Endothelial cell (in vitro differentiated cells): ENCODE measurements around the gene MLPH. TPM values are rescaled to one million over a fixed set of nuclear protein-coding genes. Genes with fewer than 3 reads are reported as not detected.

Experiments used
- DNase-seq: peaks from one replicate; pipeline ENCODE4 v3.0.0; 2021; ENCODE audit warnings: low spot score
- H3K27ac Mint-ChIP-seq: one replicate; pipeline ENCODE4 v1.8.0; 2021; ENCODE audit warnings: mixed read lengths, inconsistent platforms; ENCODE audit not compliant: unreplicated experiment
- H3K27me3 Mint-ChIP-seq: one replicate; pipeline ENCODE4 v1.8.0; 2021; ENCODE audit warnings: mild to moderate bottlenecking, moderate library complexity, mixed read lengths, inconsistent platforms; ENCODE audit not compliant: unreplicated experiment
- H3K36me3 Mint-ChIP-seq: one replicate; pipeline ENCODE4 v1.8.0; 2021; ENCODE audit warnings: mild to moderate bottlenecking, low read depth, mixed read lengths, inconsistent platforms; ENCODE audit not compliant: unreplicated experiment
- H3K4me1 Mint-ChIP-seq: one replicate; pipeline ENCODE4 v1.8.0; 2021; ENCODE audit warnings: mild to moderate bottlenecking, mixed read lengths, inconsistent platforms; ENCODE audit not compliant: unreplicated experiment
- H3K4me3 Mint-ChIP-seq: one replicate; pipeline ENCODE4 v1.8.0; 2021; ENCODE audit warnings: mild to moderate bottlenecking, mixed read lengths, inconsistent platforms; ENCODE audit not compliant: unreplicated experiment
- H3K9me3 Mint-ChIP-seq: one replicate; pipeline ENCODE4 v1.8.0; 2021; ENCODE audit warnings: mixed read lengths, inconsistent platforms; ENCODE audit not compliant: unreplicated experiment
- total RNA-seq: library from RNA; stranded (reverse); fragmentation: NEBNext Ultra II Directional; extraction: Animal tissue kit (Norgen Biotek cat#: 25700); gene quantifications from one replicate; pipeline ENCODE4 v1.2.1, GENCODE V29; 2021; ENCODE audit not compliant: unreplicated experiment
- TF ChIP-seq, protein P1 (sequence below): fragments of 200-600 bp; sonication (generic); IDR thresholded peaks from one replicate; pipeline ENCODE4 v1.5.0; 2021; ENCODE audit warnings: antibody characterized with exemption; ENCODE audit not compliant: unreplicated experiment

MLPH gene
- total RNA-seq, 1 donor from 2014 or later, result 0.36 TPM

GRCh38 chr2:237596520-237597195 is 109.6 kb downstream of the MLPH start:
- Mint-ChIP-seq H3K4me1 (peaks cover 25% of the 10 kb centered on the region), H3K4me3 (no peak overlapping the region), H3K9me3 (no peaks in the 10 kb centered on the region), H3K36me3 (no peaks in the 10 kb centered on the region), H3K27me3 (peaks cover 17% of the 10 kb centered on the region), H3K27ac (no peak overlapping the region)
- no peak for DNase-seq
- TF ChIP-seq, protein P1, sequence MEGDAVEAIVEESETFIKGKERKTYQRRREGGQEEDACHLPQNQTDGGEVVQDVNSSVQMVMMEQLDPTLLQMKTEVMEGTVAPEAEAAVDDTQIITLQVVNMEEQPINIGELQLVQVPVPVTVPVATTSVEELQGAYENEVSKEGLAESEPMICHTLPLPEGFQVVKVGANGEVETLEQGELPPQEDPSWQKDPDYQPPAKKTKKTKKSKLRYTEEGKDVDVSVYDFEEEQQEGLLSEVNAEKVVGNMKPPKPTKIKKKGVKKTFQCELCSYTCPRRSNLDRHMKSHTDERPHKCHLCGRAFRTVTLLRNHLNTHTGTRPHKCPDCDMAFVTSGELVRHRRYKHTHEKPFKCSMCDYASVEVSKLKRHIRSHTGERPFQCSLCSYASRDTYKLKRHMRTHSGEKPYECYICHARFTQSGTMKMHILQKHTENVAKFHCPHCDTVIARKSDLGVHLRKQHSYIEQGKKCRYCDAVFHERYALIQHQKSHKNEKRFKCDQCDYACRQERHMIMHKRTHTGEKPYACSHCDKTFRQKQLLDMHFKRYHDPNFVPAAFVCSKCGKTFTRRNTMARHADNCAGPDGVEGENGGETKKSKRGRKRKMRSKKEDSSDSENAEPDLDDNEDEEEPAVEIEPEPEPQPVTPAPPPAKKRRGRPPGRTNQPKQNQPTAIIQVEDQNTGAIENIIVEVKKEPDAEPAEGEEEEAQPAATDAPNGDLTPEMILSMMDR, result no peak

DNA sequence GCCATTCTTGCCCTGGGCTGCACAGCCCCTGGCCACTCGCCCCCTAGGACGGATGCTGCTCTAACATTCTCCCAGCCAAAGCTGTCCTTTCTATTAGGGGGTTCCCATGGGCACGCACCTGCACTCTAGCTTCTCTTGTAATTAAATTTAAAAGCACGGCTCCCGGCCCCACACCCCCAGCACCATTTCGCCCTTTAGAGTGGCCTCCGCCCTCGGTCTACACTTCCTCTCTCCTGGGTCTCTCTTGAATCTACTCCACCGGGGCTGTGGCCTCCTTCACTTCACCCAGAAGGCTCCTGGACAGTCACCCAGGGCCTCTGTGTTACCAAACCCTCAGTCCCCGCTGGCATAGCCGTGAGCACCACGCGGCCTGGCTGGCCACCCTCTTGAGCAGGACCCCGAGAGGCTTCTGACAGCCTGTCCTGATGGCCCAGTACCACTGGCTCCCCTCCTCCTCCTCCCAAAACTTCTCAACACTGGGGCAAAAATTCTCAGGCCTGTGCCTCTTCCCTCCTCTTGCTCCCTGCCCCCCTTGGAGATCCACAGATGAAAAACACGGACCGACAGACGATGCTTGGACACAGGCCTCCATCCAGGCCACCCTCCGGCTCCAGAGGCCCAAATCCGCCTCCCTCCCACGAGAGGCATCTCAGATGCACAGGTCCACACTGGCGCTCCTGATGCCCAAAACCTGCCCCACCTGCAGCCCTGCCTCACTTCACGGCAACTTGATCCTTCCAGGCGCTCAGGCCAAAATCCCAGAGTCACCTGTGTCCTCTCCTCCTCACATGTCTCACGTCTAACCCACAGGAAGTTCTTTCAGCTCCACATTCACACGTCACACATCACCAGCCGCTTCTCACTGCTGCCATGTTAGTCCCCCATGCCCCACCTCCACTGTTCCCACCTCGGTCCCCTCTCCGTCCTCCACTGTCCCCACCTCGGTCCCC is 110.4 kb downstream of the MLPH start:
- Mint-ChIP-seq H3K36me3 (no peaks in the 10 kb centered on the region), H3K27ac (no peak overlapping the region), H3K4me1 (peaks cover 32% of the 10 kb centered on the region), H3K9me3 (no peaks in the 10 kb centered on the region), H3K4me3 (no peak overlapping the region), H3K27me3 (peaks cover 17% of the 10 kb centered on the region)
- TF ChIP-seq, protein P1, result no peak
- no peak for DNase-seq

DNA sequence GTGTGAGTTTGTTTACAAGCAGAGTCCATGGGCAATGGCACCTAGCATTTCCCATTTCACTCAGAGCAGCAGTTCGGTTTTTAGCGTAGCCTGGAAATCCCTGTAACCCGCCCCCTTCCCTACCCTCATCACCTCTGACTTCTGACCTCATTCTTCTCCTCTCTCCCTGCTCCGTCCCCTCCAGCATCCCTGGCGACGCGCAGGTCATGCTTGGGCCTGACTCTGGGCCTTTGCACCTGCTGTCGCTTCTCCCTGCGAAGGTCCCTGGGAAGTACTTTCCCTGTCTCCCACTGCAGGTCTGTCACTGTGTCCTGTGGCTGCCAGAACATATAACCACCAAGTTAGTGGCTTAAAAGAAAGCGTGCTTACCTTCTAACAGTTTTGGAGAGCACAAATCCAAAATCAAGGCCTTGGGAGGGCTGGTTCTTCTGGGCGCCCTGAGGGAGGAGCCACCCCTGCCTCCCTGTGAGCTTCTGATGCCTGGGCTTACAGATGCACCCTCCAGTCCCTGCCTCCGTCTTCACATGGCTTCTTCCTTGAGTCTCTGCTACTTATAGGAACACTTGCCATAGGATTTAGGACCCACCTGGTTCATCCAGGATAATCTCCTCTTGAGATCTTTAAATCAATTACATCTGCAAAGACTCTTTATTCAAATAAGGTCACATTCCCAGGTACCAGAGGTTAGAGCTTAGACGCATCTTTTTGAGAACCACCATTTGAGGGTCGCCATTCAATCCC is 111.6 kb downstream of the MLPH start:
- H3K36me3 Mint-ChIP-seq, result no peaks in the 10 kb centered on the region
- DNase-seq, result no peak
- H3K9me3 Mint-ChIP-seq, result no peaks in the 10 kb centered on the region
- TF ChIP-seq, protein P1, result no peak
- peaks cover 15% of the 10 kb centered on the region for H3K27me3 Mint-ChIP-seq
- H3K4me1 Mint-ChIP-seq, result peaks cover 43% of the 10 kb centered on the region
- no peak overlapping the region for H3K4me3 Mint-ChIP-seq
- H3K27ac Mint-ChIP-seq, result no peak overlapping the region

DNA sequence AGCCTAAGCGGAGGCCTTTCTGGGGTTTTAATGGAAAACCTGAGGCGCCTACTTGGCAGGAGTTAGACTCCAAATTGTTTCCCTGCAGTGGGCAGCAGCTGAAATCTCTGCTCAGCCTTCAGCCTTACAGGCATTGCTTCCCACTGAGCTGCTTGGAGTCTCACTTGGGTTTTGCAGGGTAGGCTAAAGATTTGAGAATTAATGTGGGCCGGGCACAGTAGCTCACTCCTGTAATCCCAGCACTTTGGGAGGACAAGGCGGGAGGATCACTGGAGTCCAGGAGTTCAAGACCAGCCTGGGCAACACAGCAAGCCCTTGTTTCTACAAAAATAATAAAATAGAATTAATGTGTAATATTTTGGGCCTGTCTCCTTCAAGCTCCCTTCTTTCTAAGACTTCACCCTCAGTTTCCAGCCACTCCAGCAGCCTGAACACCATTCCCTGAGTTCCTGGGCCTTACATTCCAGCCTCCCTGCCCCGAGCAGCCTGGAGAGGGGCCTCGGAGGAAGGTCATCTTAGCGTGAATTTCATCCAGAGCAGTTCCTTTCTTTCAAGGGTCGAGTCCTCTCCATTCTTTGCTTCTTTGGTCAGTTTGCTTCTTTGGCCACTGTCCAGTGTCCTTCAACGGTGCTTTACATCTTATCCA is 112.5 kb downstream of the MLPH start:
- DNase-seq, result no peak
- Mint-ChIP-seq H3K27ac (no peak overlapping the region), H3K27me3 (peaks cover 15% of the 10 kb centered on the region), H3K36me3 (no peaks in the 10 kb centered on the region), H3K9me3 (no peaks in the 10 kb centered on the region), H3K4me1 (peaks cover 41% of the 10 kb centered on the region), H3K4me3 (no peak overlapping the region)
- TF ChIP-seq, protein P1, result no peak
